Peyer's patch (tissue), 4 donors: ENCODE data around the gene MACROD2. TPM values are rescaled to one million over a fixed set of nuclear protein-coding genes. Genes with fewer than 3 reads are reported as not detected.

ENCODE experiments used
- DNase-seq, 3 donors: peaks; one replicate each; pipeline ENCODE4 v3.0.0-alpha.2; 2017 to 2019
- H3K27ac ChIP-seq, 4 donors: fragments of 200-600 bp; sonication (generic); one replicate each; pipeline ENCODE4 v1.5.1; 2016 to 2019
- H3K27me3 ChIP-seq, 2 donors: fragments of 200-600 bp; sonication (generic); one replicate each; pipeline ENCODE4 v1.5.1; 2019
- H3K36me3 ChIP-seq, 3 donors: fragments of 200-600 bp; sonication (generic); one replicate each; pipeline ENCODE4 v1.5.1; 2016 to 2019
- H3K4me1 ChIP-seq, 4 donors: fragments of 200-600 bp; sonication (generic); one replicate each; pipeline ENCODE4 v1.5.1; 2016 to 2019
- H3K4me3 ChIP-seq, 4 donors: fragments of 200-600 bp; sonication (generic); 1 replicate in 3 of 4; 2 replicates in 1 of 4; pipeline ENCODE4 v1.5.1; 2016 to 2019; ENCODE audit warnings: mild to moderate bottlenecking in 1 of 4
- H3K9me3 ChIP-seq, 4 donors: fragments of 200-600 bp; sonication (generic); one replicate each; pipeline ENCODE4 v1.5.1; 2016 to 2019; ENCODE audit warnings: mild to moderate bottlenecking in 1 of 4
- POLR2A ChIP-seq, 2 donors: fragments of 450-650 bp; IDR thresholded peaks; one replicate each; pipeline ENCODE4 v1.5.1; 2017; ENCODE audit warnings: antibody characterized with exemption in 2 of 2, mild to moderate bottlenecking in 2 of 2, moderate library complexity in 2 of 2
- total RNA-seq, 4 donors: library from RNA; depleted of rRNA; stranded (reverse); fragments of >200 nt; gene quantifications; one replicate each; pipeline ENCODE4 v1.1.0, GENCODE V29; 2016
- TF ChIP-seq, protein P1 (sequence below), 6 experiments: fragments of 450-650 bp in 4 of 6; fragments of 200-600 bp in 2 of 6; sonication (generic) in 1 of 6; IDR thresholded peaks; one replicate each; pipeline ENCODE4 v1.5.1; 2017 to 2019; ENCODE audit warnings: antibody characterized with exemption in 6 of 6, mild to moderate bottlenecking in 3 of 6, moderate library complexity in 1 of 6

The MACROD2 gene
- total RNA-seq, 4 donors from 2014 or later, result 2.5 to 10.7 (median 6.5) TPM

GRCh38 chr20:14830899-14831298 lies 835.6 kb downstream of the MACROD2 start:
- no peaks in the 10 kb centered on the region for H3K4me1 ChIP-seq
- TF ChIP-seq POLR2A (IDR thresholded peaks at IDR 0.05), result no peak
- TF ChIP-seq, protein P1, sequence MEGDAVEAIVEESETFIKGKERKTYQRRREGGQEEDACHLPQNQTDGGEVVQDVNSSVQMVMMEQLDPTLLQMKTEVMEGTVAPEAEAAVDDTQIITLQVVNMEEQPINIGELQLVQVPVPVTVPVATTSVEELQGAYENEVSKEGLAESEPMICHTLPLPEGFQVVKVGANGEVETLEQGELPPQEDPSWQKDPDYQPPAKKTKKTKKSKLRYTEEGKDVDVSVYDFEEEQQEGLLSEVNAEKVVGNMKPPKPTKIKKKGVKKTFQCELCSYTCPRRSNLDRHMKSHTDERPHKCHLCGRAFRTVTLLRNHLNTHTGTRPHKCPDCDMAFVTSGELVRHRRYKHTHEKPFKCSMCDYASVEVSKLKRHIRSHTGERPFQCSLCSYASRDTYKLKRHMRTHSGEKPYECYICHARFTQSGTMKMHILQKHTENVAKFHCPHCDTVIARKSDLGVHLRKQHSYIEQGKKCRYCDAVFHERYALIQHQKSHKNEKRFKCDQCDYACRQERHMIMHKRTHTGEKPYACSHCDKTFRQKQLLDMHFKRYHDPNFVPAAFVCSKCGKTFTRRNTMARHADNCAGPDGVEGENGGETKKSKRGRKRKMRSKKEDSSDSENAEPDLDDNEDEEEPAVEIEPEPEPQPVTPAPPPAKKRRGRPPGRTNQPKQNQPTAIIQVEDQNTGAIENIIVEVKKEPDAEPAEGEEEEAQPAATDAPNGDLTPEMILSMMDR (IDR thresholded peaks at IDR 0.05), result no peak
- no peak overlapping the region for H3K4me3 ChIP-seq
- DNase-seq, result no peak
- no peak overlapping the region for H3K27ac ChIP-seq
- no peaks in the 10 kb centered on the region for H3K9me3 ChIP-seq
- no peaks in the 10 kb centered on the region for H3K36me3 ChIP-seq
- no peaks in the 10 kb centered on the region for H3K27me3 ChIP-seq

DNA sequence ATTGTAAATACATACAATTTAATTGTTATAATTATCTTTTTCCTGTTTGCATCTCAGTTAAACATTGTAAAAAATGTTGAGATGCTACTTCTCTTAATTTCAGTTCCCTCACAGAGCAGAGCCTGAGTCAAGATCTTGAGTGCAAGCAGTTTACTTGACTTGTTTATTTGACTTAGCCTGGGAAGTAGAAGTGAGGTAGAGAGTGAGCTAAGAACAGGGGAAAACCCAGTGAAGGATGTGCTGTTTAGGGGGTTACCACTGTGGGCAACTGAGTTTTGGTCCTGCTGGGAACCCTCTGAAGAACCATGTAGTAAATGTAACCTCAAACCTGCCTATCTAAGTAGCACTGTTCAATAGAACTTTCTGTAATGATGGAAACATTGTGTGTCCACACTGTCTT lies 837.3 kb downstream of the MACROD2 start:
- Histone ChIP-seq H3K4me1 (no peaks in the 10 kb centered on the region), H3K9me3 (no peaks in the 10 kb centered on the region), H3K36me3 (no peaks in the 10 kb centered on the region), H3K4me3 (no peak overlapping the region), H3K27ac (no peak overlapping the region), H3K27me3 (no peaks in the 10 kb centered on the region)
- TF ChIP-seq POLR2A (IDR thresholded peaks at IDR 0.05), result no peak
- TF ChIP-seq, protein P1 (IDR thresholded peaks at IDR 0.05), result no peak
- DNase-seq, result no peak

DNA sequence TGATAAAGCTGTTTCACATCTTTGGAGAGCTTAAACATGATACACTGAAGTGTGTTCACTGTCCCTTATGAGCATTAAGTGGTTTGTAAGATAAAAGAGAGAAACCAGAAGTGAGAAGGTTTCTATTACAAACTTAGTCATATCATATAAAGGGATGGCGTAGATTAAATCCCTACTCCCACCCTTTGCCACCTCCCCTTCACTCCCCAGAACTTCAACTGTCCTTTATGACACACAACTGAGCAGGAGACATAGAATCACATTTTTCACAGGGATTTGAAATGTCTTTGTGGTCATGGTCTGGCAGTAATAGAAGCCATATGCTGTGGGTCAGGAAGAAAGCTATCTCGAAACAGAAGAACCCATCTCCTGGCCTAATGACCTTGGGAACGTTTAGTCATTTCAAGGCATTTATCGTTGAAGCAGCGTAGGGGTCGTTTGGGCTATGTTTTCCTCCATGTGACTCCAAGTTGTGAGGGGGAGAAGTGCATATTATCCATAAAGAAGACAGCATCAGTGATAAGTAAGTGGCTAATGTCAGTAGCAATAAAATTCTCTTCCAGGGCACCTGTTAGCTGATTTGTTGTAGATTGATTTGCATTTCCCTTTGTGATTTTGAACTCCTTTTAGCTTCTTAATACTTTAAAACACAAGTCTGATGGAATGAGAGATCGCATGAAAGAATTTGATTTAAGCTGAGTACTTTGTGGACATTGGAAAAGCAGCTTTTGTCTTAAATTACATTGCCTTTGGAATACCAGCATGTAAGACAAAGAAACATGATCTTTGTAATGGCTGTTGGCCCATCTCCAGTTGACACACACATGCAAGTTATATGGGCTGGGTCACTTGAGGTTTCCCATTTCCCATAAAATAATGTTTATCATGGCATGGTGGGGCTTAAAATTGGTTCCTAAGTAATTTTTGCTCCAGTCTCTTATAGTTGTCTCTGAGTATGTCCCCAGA lies 843.6 kb downstream of the MACROD2 start:
- no peak overlapping the region for H3K27ac ChIP-seq

GRCh38 chr20:14845199-14846160 lies 850.2 kb downstream of the MACROD2 start:
- TF ChIP-seq POLR2A (IDR thresholded peaks at IDR 0.05), result no peak
- TF ChIP-seq, protein P1 (IDR thresholded peaks at IDR 0.05), result no peak
- no peak for DNase-seq
- H3K4me3 ChIP-seq, result no peak overlapping the region

More for the DNA sequence above, 843.6 kb downstream of the MACROD2 start:
- no peak for DNase-seq
- Histone ChIP-seq H3K4me1 (no peaks in the 10 kb centered on the region), H3K9me3 (no peaks in the 10 kb centered on the region), H3K36me3 (no peaks in the 10 kb centered on the region), H3K27me3 (no peaks in the 10 kb centered on the region), H3K4me3 (no peak overlapping the region)
- TF ChIP-seq POLR2A (IDR thresholded peaks at IDR 0.05), result no peak
- TF ChIP-seq, protein P1 (IDR thresholded peaks at IDR 0.05), result no peak

DNA sequence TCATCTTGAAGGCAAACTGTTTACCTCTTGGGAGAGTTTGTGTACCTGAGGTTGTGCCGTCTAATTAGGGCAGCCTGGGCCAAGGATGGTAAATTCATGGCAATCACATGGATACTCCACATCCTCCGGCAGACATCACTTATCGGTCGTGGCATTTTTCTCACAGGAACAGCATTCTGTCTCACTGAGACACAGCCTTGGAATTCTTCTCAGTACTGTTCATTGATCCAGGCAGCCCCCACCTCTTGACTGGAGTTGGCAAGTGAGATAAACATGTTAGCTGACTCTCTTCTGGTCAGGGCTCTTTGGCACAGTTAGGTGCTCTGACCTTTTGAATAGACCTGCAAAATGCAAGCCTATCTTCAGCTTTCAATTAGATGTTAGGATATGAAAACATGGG lies 853.5 kb downstream of the MACROD2 start:
- no peaks in the 10 kb centered on the region for H3K4me1 ChIP-seq

More at GRCh38 chr20:14845199-14846160, 850.2 kb downstream of the MACROD2 start:
- Histone ChIP-seq H3K27ac (no peak overlapping the region), H3K36me3 (no peaks in the 10 kb centered on the region), H3K4me1 (no peaks in the 10 kb centered on the region), H3K9me3 (no peaks in the 10 kb centered on the region), H3K27me3 (no peaks in the 10 kb centered on the region)

More for the DNA sequence above, 853.5 kb downstream of the MACROD2 start:
- no peaks in the 10 kb centered on the region for H3K9me3 ChIP-seq
- no peak for DNase-seq
- H3K4me3 ChIP-seq, result no peak overlapping the region
- TF ChIP-seq POLR2A (IDR thresholded peaks at IDR 0.05), result no peak
- TF ChIP-seq, protein P1 (IDR thresholded peaks at IDR 0.05), result no peak
- no peaks in the 10 kb centered on the region for H3K27me3 ChIP-seq
- H3K36me3 ChIP-seq, result peaks cover 0 to 2% (median 0%) of the 10 kb centered on the region in 3 donors
- no peak overlapping the region for H3K27ac ChIP-seq
